H1 (cell line): ENCODE measurements around the gene CACNB4. TPM values are rescaled to one million over a fixed set of nuclear protein-coding genes. Genes with fewer than 3 reads are reported as not detected.

Experiments
- CTCF ChIA-PET: fragments of 300-600 bp; sonication (Branson Sonifier 250); formaldehyde crosslinking; loops from one replicate; lab custom pipeline; 2021; ENCODE audit not compliant: partially characterized antibody; lab: Charles Lee
- POLR2A ChIA-PET: fragments of 300-600 bp; sonication (Branson Sonifier 250); formaldehyde crosslinking; loops from one replicate; lab custom pipeline; 2021; ENCODE audit warnings: inconsistent platforms; ENCODE audit not compliant: partially characterized antibody; lab: Charles Lee
- DNase-seq, 2 experiments: peaks; one replicate each; pipeline versions ENCODE4 v3.0.0 to v3.0.0-alpha.2; 2010 to 2022; ENCODE audit warnings: low spot score in 2 of 2, low read depth in 1 of 2, mixed read lengths in 1 of 2
- FAIRE-seq: peaks from 2 replicates; lab custom pipeline; 2011; peaks lifted over from hg19 to GRCh38; lab: Jason Lieb, UNC
- H2AFZ ChIP-seq: 2 replicates; pipeline ENCODE4 v1.8.1; 2012; ENCODE audit warnings: low read length, inconsistent platforms
- H2AK5ac ChIP-seq: 2 replicates; pipeline ENCODE4 v1.6.1; 2013; ENCODE audit warnings: low read depth, low read length
- H2BK120ac ChIP-seq: replicated peaks from 2 replicates; pipeline ENCODE3; 2013; ENCODE audit warnings: low read depth, low read length, inconsistent platforms
- H2BK12ac ChIP-seq: 2 replicates; pipeline ENCODE4 v1.6.1; 2013; ENCODE audit warnings: low read depth, low read length
- H2BK15ac ChIP-seq: 2 replicates; pipeline ENCODE4 v1.6.1; 2013; ENCODE audit warnings: low read length
- H2BK20ac ChIP-seq: 2 replicates; pipeline ENCODE4 v1.6.1; 2013; ENCODE audit warnings: low read length
- H2BK5ac ChIP-seq: 2 replicates; pipeline ENCODE4 v1.6.1; 2013; ENCODE audit warnings: low read depth, low read length
- H3K14ac ChIP-seq: 2 replicates; pipeline ENCODE4 v1.6.1; 2013; ENCODE audit warnings: inconsistent platforms; ENCODE audit not compliant: insufficient read length
- H3K18ac ChIP-seq: 2 replicates; pipeline ENCODE4 v1.6.1; 2013; ENCODE audit warnings: low read length; ENCODE audit errors: extremely low read depth
- H3K23ac ChIP-seq: 2 replicates; pipeline ENCODE4 v1.6.1; 2013; ENCODE audit warnings: inconsistent platforms; ENCODE audit not compliant: insufficient read length
- H3K23me2 ChIP-seq: 2 replicates; pipeline ENCODE4 v1.6.1; 2013; ENCODE audit warnings: low read depth, low read length
- H3K27ac ChIP-seq: 2 replicates; pipeline ENCODE4 v1.6.1; 2011; ENCODE audit warnings: low read depth, low read length, inconsistent platforms
- H3K27me3 ChIP-seq, 4 experiments: replicated peaks in 1 of 4; 1 replicate in 1 of 4; 2 replicates in 3 of 4; pipeline versions ENCODE4 v1.6.1 to v1.8.1; 2011 to 2013; ENCODE audit warnings: low read length in 3 of 4, mild to moderate bottlenecking in 3 of 4, inconsistent platforms in 2 of 4, mixed read lengths in 2 of 4, moderate library complexity in 1 of 4; ENCODE audit not compliant: control insufficient read depth in 3 of 4, insufficient read depth in 3 of 4; ENCODE audit errors: extremely low read depth in 1 of 4
- H3K36me3 ChIP-seq, 4 experiments: 2 replicates each; pipeline versions ENCODE4 v1.6.1 to v1.8.1; 2011 to 2013; ENCODE audit warnings: mild to moderate bottlenecking in 4 of 4, low read length in 3 of 4, moderate library complexity in 2 of 4, control low read depth in 1 of 4, inconsistent platforms in 1 of 4; ENCODE audit not compliant: insufficient read depth in 4 of 4, control insufficient read depth in 2 of 4
- H3K4ac ChIP-seq: replicated peaks from 2 replicates; pipeline ENCODE3; 2013; ENCODE audit warnings: low read length, low read depth, mixed read lengths, inconsistent platforms; ENCODE audit not compliant: insufficient read length
- H3K4me1 ChIP-seq, 4 experiments: replicated peaks in 1 of 4; 1 replicate in 1 of 4; 2 replicates in 3 of 4; pipeline versions ENCODE4 v1.6.1 to v1.8.1; 2011 to 2013; ENCODE audit warnings: low read length in 3 of 4, inconsistent platforms in 2 of 4, mixed read lengths in 1 of 4; ENCODE audit not compliant: insufficient read depth in 4 of 4, control insufficient read depth in 3 of 4
- H3K4me2 ChIP-seq, 2 experiments: 2 replicates each; pipeline versions ENCODE4 v1.6.1 to v1.8.1; 2011 to 2013; ENCODE audit warnings: low read depth in 2 of 2, low read length in 2 of 2, control low read depth in 1 of 2, inconsistent platforms in 1 of 2, mild to moderate bottlenecking in 1 of 2; ENCODE audit not compliant: insufficient read depth in 1 of 2
- H3K4me3 ChIP-seq, 4 experiments: fragments of 200-600, 300-600 bp in 1 of 4; sonication (generic), shearing (Covaris generic), sonication (Bioruptor Twin) in 1 of 4; 2 replicates each; pipeline versions ENCODE4 v1.5.1 to v1.8.1; 2011 to 2016; ENCODE audit warnings: low read length in 4 of 4, low read depth in 3 of 4, control low read depth in 2 of 4, inconsistent platforms in 2 of 4, mild to moderate bottlenecking in 2 of 4, mixed read lengths in 1 of 4, moderate library complexity in 1 of 4; ENCODE audit not compliant: insufficient read depth in 2 of 4; ENCODE audit errors: extremely low read depth in 1 of 4
- H3K56ac ChIP-seq: replicated peaks from 2 replicates; pipeline ENCODE3; 2013; ENCODE audit warnings: low read depth, mild to moderate bottlenecking, mixed read lengths, low read length, inconsistent platforms; ENCODE audit not compliant: insufficient read length
- H3K79me1 ChIP-seq: 2 replicates; pipeline ENCODE4 v1.6.1; 2013; ENCODE audit warnings: low read depth, low read length, control low read depth
- H3K79me2 ChIP-seq, 2 experiments: 2 replicates each; pipeline versions ENCODE4 v1.6.1 to v1.8.1; 2012 to 2013; ENCODE audit warnings: low read length in 2 of 2, mild to moderate bottlenecking in 2 of 2, inconsistent platforms in 1 of 2; ENCODE audit not compliant: insufficient read depth in 2 of 2, control insufficient read depth in 1 of 2
- H3K9ac ChIP-seq, 4 experiments: replicated peaks in 1 of 4; 1 replicate in 1 of 4; 2 replicates in 3 of 4; pipeline versions ENCODE4 v1.6.1 to v1.8.1; 2011 to 2013; ENCODE audit warnings: low read depth in 3 of 4, low read length in 3 of 4, control low read depth in 2 of 4, mild to moderate bottlenecking in 2 of 4, moderate library complexity in 2 of 4, inconsistent platforms in 1 of 4; ENCODE audit errors: extremely low read depth in 1 of 4
- H3K9me3 ChIP-seq, 2 experiments: 2 replicates each; pipeline versions ENCODE4 v1.6.1 to v1.8.1; 2012 to 2013; ENCODE audit warnings: mild to moderate bottlenecking in 2 of 2, moderate library complexity in 2 of 2, control low read depth in 1 of 2, inconsistent platforms in 1 of 2, low read depth in 1 of 2, low read length in 1 of 2, mixed read lengths in 1 of 2; ENCODE audit not compliant: insufficient read depth in 2 of 2
- H4K20me1 ChIP-seq, 2 experiments: replicated peaks in 1 of 2; 2 replicates each; pipeline versions ENCODE3 to v1.8.1; 2011 to 2013; ENCODE audit warnings: inconsistent platforms in 2 of 2, low read length in 2 of 2, mild to moderate bottlenecking in 1 of 2; ENCODE audit not compliant: insufficient read depth in 2 of 2, control insufficient read depth in 1 of 2
- H4K5ac ChIP-seq: 2 replicates; pipeline ENCODE4 v1.6.1; 2013; ENCODE audit warnings: low read length, low read depth, mixed read lengths, inconsistent platforms; ENCODE audit not compliant: insufficient read length
- H4K8ac ChIP-seq: 2 replicates; pipeline ENCODE4 v1.8.0; 2013; ENCODE audit warnings: mild to moderate bottlenecking, moderate library complexity, low read length, inconsistent platforms; ENCODE audit not compliant: insufficient read depth; ENCODE audit errors: extremely low read depth
- H4K91ac ChIP-seq: replicated peaks from 2 replicates; pipeline ENCODE3; 2013; ENCODE audit warnings: low read length, mixed read lengths, inconsistent platforms; ENCODE audit not compliant: insufficient read length
- BCL11A ChIP-seq, 2 experiments: IDR thresholded peaks; one replicate each; pipeline ENCODE4 v1.6.1; 2011; ENCODE audit warnings: low read depth in 2 of 2, low read length in 2 of 2, mild to moderate bottlenecking in 2 of 2
- CHD1 ChIP-seq: IDR thresholded peaks from 2 replicates; pipeline ENCODE4 v1.6.1; 2012; ENCODE audit warnings: low read depth, low read length, improper control_type of control experiment
- CREB1 ChIP-seq: IDR thresholded peaks from 2 replicates; pipeline ENCODE4 v1.6.1; 2012; ENCODE audit warnings: inconsistent platforms
- EP300 ChIP-seq, 2 experiments: IDR thresholded peaks; 1 replicate in 1 of 2; 2 replicates in 1 of 2; pipeline ENCODE4 v1.6.1; 2011 to 2012; ENCODE audit warnings: low read depth in 2 of 2, low read length in 2 of 2, mild to moderate bottlenecking in 2 of 2, borderline replicate concordance in 1 of 2, inconsistent platforms in 1 of 2, moderate library complexity in 1 of 2
- NRF1 ChIP-seq: IDR thresholded peaks from 2 replicates; pipeline ENCODE4 v1.6.1; 2011; ENCODE audit warnings: mild to moderate bottlenecking, low read depth, low read length, improper control_type of control experiment
- SP2 ChIP-seq: IDR thresholded peaks from 2 replicates; pipeline ENCODE4 v1.6.1; 2012; ENCODE audit warnings: mild to moderate bottlenecking, low read length, inconsistent platforms
- WGBS, 2 experiments: shearing (Covaris generic) in 1 of 2; methylation state at CpG; one replicate each; pipeline versions ENCODE4 v1.1.6 to v1.1.7; 2013 to 2015; ENCODE audit warnings: low lambda C conversion rate in 2 of 2, mixed read lengths in 2 of 2, inconsistent platforms in 1 of 2, low coverage in 1 of 2, missing lambda C conversion rate in 1 of 2; ENCODE audit not compliant: insufficient replicate concordance in 2 of 2, insufficient coverage in 1 of 2, insufficient read length in 1 of 2; ENCODE audit errors: extremely low coverage in 1 of 2, missing lambda C conversion rate in 1 of 2; 5-methylcytosine and 5-hydroxymethylcytosine counted together
- polyA plus RNA-seq, 7 experiments: library from polyadenylated mRNA; depleted of rRNA in 3 of 7; stranded (reverse) in 5 of 7; unstranded in 2 of 7; fragments of >200 nt in 5 of 7; fragments of 200-250 nt in 2 of 7; gene quantifications; 1 replicate in 5 of 7; 2 replicates in 1 of 7; 4 replicates in 1 of 7; pipeline versions ENCODE4 v1.2.1 to v1.2.3, GENCODE V29; 2011 to 2013; ENCODE audit warnings: missing spikeins in 2 of 7, mixed read lengths in 2 of 7
- total RNA-seq: library from RNA; stranded (reverse); fragmentation: NEBNext Ultra II Directional; extraction: Animal tissue kit (Norgen Biotek cat#: 25700); gene quantifications from 2 replicates; pipeline ENCODE4 v1.2.1, GENCODE V29; 2021
- TF ChIP-seq, protein P1 (sequence below): IDR thresholded peaks from 2 replicates; pipeline ENCODE4 v1.6.1; 2012; ENCODE audit warnings: low read length, inconsistent platforms
- TF ChIP-seq, protein P2 (sequence below): IDR thresholded peaks from 2 replicates; pipeline ENCODE4 v1.6.1; 2012; ENCODE audit warnings: inconsistent platforms

The CACNB4 gene
- total and polyA plus RNA-seq, 2 of the 8 experiments (the other 6 are each of a cell fraction or from before 2014, with no cell fraction given) = 2.0 to 4.0 TPM

DNA sequence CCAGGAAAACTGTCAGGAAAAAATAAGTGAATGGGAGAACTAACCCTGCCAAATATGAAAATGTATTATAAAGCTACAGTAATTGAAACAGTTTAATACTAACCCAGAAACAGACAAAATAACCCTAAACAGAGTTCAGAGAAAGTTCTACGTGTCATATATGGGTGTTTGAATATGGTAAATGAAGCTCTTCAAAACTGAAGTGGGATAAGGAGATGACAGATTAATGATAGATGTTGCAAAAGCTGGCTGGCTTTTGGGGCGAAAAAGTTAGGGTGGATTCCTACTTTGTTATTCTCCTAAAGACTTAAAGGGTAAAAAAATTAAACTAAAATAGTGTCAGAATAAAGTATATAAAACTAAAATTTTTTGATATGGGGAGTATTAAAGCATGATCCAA lies 168.8 kb downstream of the CACNB4 start:
- no peak overlapping the region for H2BK20ac ChIP-seq
- no peak overlapping the region for H2AFZ ChIP-seq
- H3K4me1 ChIP-seq = peaks cover 0 to 7% (median 0%) of the 10 kb centered on the region in 4 experiments; a peak in 3 of 7 replicates
- DNase-seq = no peak
- no peak overlapping the region for H2BK120ac ChIP-seq
- TF ChIP-seq, protein P1, sequence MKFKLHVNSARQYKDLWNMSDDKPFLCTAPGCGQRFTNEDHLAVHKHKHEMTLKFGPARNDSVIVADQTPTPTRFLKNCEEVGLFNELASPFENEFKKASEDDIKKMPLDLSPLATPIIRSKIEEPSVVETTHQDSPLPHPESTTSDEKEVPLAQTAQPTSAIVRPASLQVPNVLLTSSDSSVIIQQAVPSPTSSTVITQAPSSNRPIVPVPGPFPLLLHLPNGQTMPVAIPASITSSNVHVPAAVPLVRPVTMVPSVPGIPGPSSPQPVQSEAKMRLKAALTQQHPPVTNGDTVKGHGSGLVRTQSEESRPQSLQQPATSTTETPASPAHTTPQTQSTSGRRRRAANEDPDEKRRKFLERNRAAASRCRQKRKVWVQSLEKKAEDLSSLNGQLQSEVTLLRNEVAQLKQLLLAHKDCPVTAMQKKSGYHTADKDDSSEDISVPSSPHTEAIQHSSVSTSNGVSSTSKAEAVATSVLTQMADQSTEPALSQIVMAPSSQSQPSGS = no peak
- TF ChIP-seq, protein P2, sequence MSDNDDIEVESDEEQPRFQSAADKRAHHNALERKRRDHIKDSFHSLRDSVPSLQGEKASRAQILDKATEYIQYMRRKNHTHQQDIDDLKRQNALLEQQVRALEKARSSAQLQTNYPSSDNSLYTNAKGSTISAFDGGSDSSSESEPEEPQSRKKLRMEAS = no peak
- TF ChIP-seq CREB1 (no peak), SP2 (no peak), BCL11A (IDR thresholded peaks at IDR 0.05; ENCODE audit: low read depth in 2 of 2, low read length in 2 of 2) (no peak), CHD1 (no peak), EP300 (IDR thresholded peaks at IDR 0.05; ENCODE audit: borderline replicate concordance in 1 of 2, low read depth in 2 of 2, low read length in 2 of 2) (no peak), NRF1 (no peak)
- TF ChIP-seq, all 59 proteins: peak for 0
- Histone ChIP-seq H3K56ac (no peak overlapping the region), H3K79me1 (no peaks in the 10 kb centered on the region), H3K27me3 (no peaks in the 10 kb centered on the region), H4K8ac (no peak overlapping the region), H3K4me3 (no peak overlapping the region), H3K18ac (no peak overlapping the region), H2BK15ac (no peak overlapping the region), H4K91ac (no peak overlapping the region), H3K4me2 (no peak overlapping the region), H3K14ac (no peak overlapping the region), H3K9ac (no peak overlapping the region), H3K23ac (no peak overlapping the region), H3K9me3 (no peaks in the 10 kb centered on the region), H3K36me3 (no peaks in the 10 kb centered on the region), H4K5ac (no peak overlapping the region), H4K20me1 (no peaks in the 10 kb centered on the region), H3K4ac (no peak overlapping the region), H3K27ac (no peak overlapping the region), H3K79me2 (no peaks in the 10 kb centered on the region), H2BK5ac (no peak overlapping the region), H3K23me2 (no peaks in the 10 kb centered on the region), H2AK5ac (no peak overlapping the region), H2BK12ac (no peak overlapping the region)
- ChIA-PET POLR2A (no interaction called here), CTCF (interaction anchor here (2.1 kb wide), 1 partner anchor 18 kb away, joined by 5 read pairs; no protein-coding TSS in a partner anchor)
- 85% methylated on average over 2 of the region's 2 CpGs; no CpG with 5 or more reads in 1 of the 2 experiments for WGBS, 2 experiments
- no peak for FAIRE-seq
